DOHH2 (cell line): ENCODE measurements around the gene ATP23.

Experiments
- EZH2phosphoT487 ChIP-seq: fragments of 200-600 bp; sonication (generic); IDR thresholded peaks from 2 replicates; pipeline ENCODE4 v1.6.1; 2017; ENCODE audit warnings: borderline replicate concordance, mild to moderate bottlenecking, antibody characterized with exemption, low read length, moderate library complexity, mixed read lengths
- TF ChIP-seq, protein P1 (sequence below): fragments of 200-600 bp; sonication (generic); IDR thresholded peaks from one replicate; pipeline ENCODE4 v1.5.1; 2014; ENCODE audit warnings: antibody characterized with exemption, mild to moderate bottlenecking, low read depth, low read length; ENCODE audit not compliant: poor library complexity, severe bottlenecking

DNA sequence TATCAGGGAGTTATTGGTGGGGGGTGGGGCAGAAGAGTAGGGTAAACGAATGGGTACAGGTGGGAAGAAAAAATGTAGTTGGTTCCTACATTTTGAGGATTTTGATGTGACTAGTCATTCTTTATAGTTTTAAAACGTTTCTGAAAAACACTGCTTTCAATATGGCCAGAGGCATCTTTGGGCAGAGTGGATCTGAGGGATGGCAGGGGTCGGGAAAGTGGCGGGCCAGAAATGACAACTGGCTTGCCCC lies 527 bp upstream of the ATP23 start:
- TF ChIP-seq, protein P1, sequence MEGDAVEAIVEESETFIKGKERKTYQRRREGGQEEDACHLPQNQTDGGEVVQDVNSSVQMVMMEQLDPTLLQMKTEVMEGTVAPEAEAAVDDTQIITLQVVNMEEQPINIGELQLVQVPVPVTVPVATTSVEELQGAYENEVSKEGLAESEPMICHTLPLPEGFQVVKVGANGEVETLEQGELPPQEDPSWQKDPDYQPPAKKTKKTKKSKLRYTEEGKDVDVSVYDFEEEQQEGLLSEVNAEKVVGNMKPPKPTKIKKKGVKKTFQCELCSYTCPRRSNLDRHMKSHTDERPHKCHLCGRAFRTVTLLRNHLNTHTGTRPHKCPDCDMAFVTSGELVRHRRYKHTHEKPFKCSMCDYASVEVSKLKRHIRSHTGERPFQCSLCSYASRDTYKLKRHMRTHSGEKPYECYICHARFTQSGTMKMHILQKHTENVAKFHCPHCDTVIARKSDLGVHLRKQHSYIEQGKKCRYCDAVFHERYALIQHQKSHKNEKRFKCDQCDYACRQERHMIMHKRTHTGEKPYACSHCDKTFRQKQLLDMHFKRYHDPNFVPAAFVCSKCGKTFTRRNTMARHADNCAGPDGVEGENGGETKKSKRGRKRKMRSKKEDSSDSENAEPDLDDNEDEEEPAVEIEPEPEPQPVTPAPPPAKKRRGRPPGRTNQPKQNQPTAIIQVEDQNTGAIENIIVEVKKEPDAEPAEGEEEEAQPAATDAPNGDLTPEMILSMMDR = no peak
- no peak for TF ChIP-seq EZH2phosphoT487
